CD4-positive, alpha-beta T cell (primary cell): ENCODE measurements around the gene RAB15. TPM values are rescaled to one million over a fixed set of nuclear protein-coding genes. Genes with fewer than 3 reads are reported as not detected.

Experiments used
- ATAC-seq: fragments of 200-7000 bp; cut with Tn5 transposase; one replicate; pipeline ENCODE4 v1.10.0; 2022; ENCODE audit warnings: mild to moderate bottlenecking; ENCODE audit not compliant: poor library complexity
- CTCF ChIA-PET: fragments of 350-600 bp; sonication (Branson Sonifier 250); formaldehyde crosslinking; loops from one replicate; lab custom pipeline; 2021; ENCODE audit warnings: antibody characterized with exemption, inconsistent platforms; lab: Charles Lee
- POLR2A ChIA-PET: fragments of 350-600 bp; sonication (Branson Sonifier 250); formaldehyde crosslinking; loops from one replicate; lab custom pipeline; 2021; ENCODE audit warnings: antibody characterized with exemption, inconsistent platforms; lab: Charles Lee
- DNase-seq, 14 experiments: peaks; one replicate each; pipeline ENCODE4 v3.0.0-alpha.2; 2013 to 2020; ENCODE audit warnings: mixed read lengths in 2 of 14
- H3K27ac ChIP-seq, 2 donors: one replicate each; pipeline versions ENCODE4 v1.5.1 to v1.7.0; 2013; ENCODE audit warnings: low read length in 2 of 2, low read depth in 1 of 2, mild to moderate bottlenecking in 1 of 2
- H3K27me3 ChIP-seq, 2 experiments: 1 replicate in 1 of 2; 2 replicates in 1 of 2; pipeline versions ENCODE4 v1.6.1 to v1.7.0; 2013; ENCODE audit warnings: low read length in 2 of 2, control low read depth in 1 of 2, mild to moderate bottlenecking in 1 of 2, moderate library complexity in 1 of 2; ENCODE audit not compliant: insufficient read depth in 2 of 2, control insufficient read depth in 1 of 2
- H3K36me3 ChIP-seq: one replicate; pipeline ENCODE4 v1.6.1; 2013; ENCODE audit warnings: low read length, control low read depth; ENCODE audit not compliant: insufficient read depth
- H3K4me1 ChIP-seq: one replicate; pipeline ENCODE4 v1.6.1; 2013; ENCODE audit warnings: low read length, control low read depth; ENCODE audit not compliant: insufficient read depth
- H3K4me3 ChIP-seq: one replicate; pipeline ENCODE4 v1.5.1; 2013; ENCODE audit warnings: mild to moderate bottlenecking, low read length, moderate library complexity
- H3K9me3 ChIP-seq, 2 experiments: 1 replicate in 1 of 2; 2 replicates in 1 of 2; pipeline versions ENCODE4 v1.6.1 to v1.7.0; 2013; ENCODE audit warnings: low read length in 2 of 2, mild to moderate bottlenecking in 2 of 2, control low read depth in 1 of 2, moderate library complexity in 1 of 2; ENCODE audit not compliant: control insufficient read depth in 1 of 2, insufficient read depth in 1 of 2
- H3K27ac Mint-ChIP-seq: one replicate; pipeline ENCODE4 v1.8.0; 2020; ENCODE audit warnings: mixed read lengths
- H3K27me3 Mint-ChIP-seq: one replicate; pipeline ENCODE4 v1.8.0; 2021; ENCODE audit warnings: mixed read lengths
- H3K36me3 Mint-ChIP-seq: one replicate; pipeline ENCODE4 v1.8.0; 2021; ENCODE audit warnings: low read depth, mixed read lengths
- H3K4me1 Mint-ChIP-seq: one replicate; pipeline ENCODE4 v1.8.0; 2021; ENCODE audit warnings: low read depth, mixed read lengths
- H3K4me3 Mint-ChIP-seq: one replicate; pipeline ENCODE4 v1.8.0; 2020; ENCODE audit warnings: mild to moderate bottlenecking, mixed read lengths
- H3K9me3 Mint-ChIP-seq: one replicate; pipeline ENCODE4 v1.8.0; 2020; ENCODE audit warnings: mixed read lengths
- CTCF ChIP-seq: fragments of 200-600 bp; IDR thresholded peaks from one replicate; pipeline ENCODE4 v1.8.0; 2022; ENCODE audit warnings: antibody characterized with exemption, mild to moderate bottlenecking
- intact Hi-C, 2 experiments: fragments of 100-400 bp; cut with DNase I in 1 of 2; cut with micrococcal nuclease in 1 of 2; formaldehyde crosslinking; loops; one replicate each; pipeline versions ENCODE4 v1.15.1 to v1.9.0; 2023 to 2025; cut with DNase I, micrococcal nuclease
- total RNA-seq, 174 experiments: library from RNA in 2 of 174; stranded (reverse) in 2 of 174; gene quantifications; one replicate each; pipeline ENCODE4 v1.2.3 and lab custom pipeline; 2021 to 2026

RAB15 gene
- total RNA-seq, 2 experiments from 2014 or later = 2.6 to 3.8 TPM

- H3K9me3 Mint-ChIP-seq = no peaks in the 10 kb centered on the region
- intact Hi-C loops = no loop called here
- Histone ChIP-seq H3K4me1 (peaks cover 7% of the 10 kb centered on the region), H3K4me3 (no peak overlapping the region), H3K36me3 (peaks cover 69% of the 10 kb centered on the region), H3K9me3 (no peaks in the 10 kb centered on the region), H3K27ac (no peak overlapping the region), H3K27me3 (no peaks in the 10 kb centered on the region)
- ChIA-PET POLR2A (interaction anchor here (0.6 to 2.0 kb wide), 4 partner anchors 13 to 27 kb away, joined by 3 to 9 read pairs (median 3); partner anchors contain the start of gene CHURC1), CTCF (interaction anchor here (0.9 to 2.2 kb wide), 3 partner anchors 12 to 114 kb away, joined by 3 to 7 read pairs (median 3); no protein-coding TSS in a partner anchor)
- ATAC-seq (no peak), DNase-seq (no peak)
- peak overlapping the region; percentile 5 for H3K4me3 Mint-ChIP-seq
- TF ChIP-seq CTCF = no peak
- H3K36me3 Mint-ChIP-seq = peaks cover 100% of the 10 kb centered on the region
- peaks cover 76% of the 10 kb centered on the region for H3K4me1 Mint-ChIP-seq
- H3K27ac Mint-ChIP-seq = peak overlapping the region; percentile 54
- no peaks in the 10 kb centered on the region for H3K27me3 Mint-ChIP-seq
These were observed 34.8 kb downstream of the RAB15 start for GRCh38 chr14:64937171-64937820.

GRCh38 chr14:64935508-64935907, 36.6 kb downstream of the RAB15 start:
- Histone ChIP-seq H3K36me3 (peaks cover 75% of the 10 kb centered on the region), H3K27me3 (no peaks in the 10 kb centered on the region), H3K4me1 (peaks cover 16% of the 10 kb centered on the region), H3K4me3 (no peak overlapping the region), H3K27ac (no peak overlapping the region), H3K9me3 (no peaks in the 10 kb centered on the region)
- H3K4me3 Mint-ChIP-seq = peak overlapping the region; percentile 5
- ChIA-PET POLR2A (interaction anchor here (0.9 to 2.0 kb wide), 5 partner anchors 9 to 21 kb away, joined by 3 to 9 read pairs (median 3); partner anchors contain the start of gene CHURC1), CTCF (interaction anchor here (0.9 to 2.2 kb wide), 5 partner anchors 9 to 54 kb away, joined by 3 to 7 read pairs (median 3); no protein-coding TSS in a partner anchor)
- peaks cover 66% of the 10 kb centered on the region for H3K4me1 Mint-ChIP-seq
- H3K27ac Mint-ChIP-seq = peak overlapping the region; percentile 54
- intact Hi-C loops = no loop called here
- ATAC-seq = no peak
- no peak for TF ChIP-seq CTCF
- peaks cover 99% of the 10 kb centered on the region for H3K36me3 Mint-ChIP-seq
- H3K27me3 Mint-ChIP-seq = no peaks in the 10 kb centered on the region
- peak in 1 of 14 experiments; percentile 45 for DNase-seq
- no peaks in the 10 kb centered on the region for H3K9me3 Mint-ChIP-seq

- Histone ChIP-seq H3K27me3 (no peaks in the 10 kb centered on the region), H3K27ac (no peak overlapping the region), H3K9me3 (no peaks in the 10 kb centered on the region), H3K36me3 (peaks cover 71% of the 10 kb centered on the region), H3K4me3 (no peak overlapping the region), H3K4me1 (peaks cover 23% of the 10 kb centered on the region)
- ChIA-PET CTCF (no interaction called here), POLR2A (interaction anchor here (0.6 kb wide), 1 partner anchor 342 kb away, joined by 3 read pairs; no protein-coding TSS in a partner anchor)
- peaks cover 55% of the 10 kb centered on the region for H3K4me1 Mint-ChIP-seq
- no peaks in the 10 kb centered on the region for H3K9me3 Mint-ChIP-seq
- no peak for ATAC-seq
- DNase-seq = no peak
- intact Hi-C loops = no loop called here
- no peak overlapping the region for H3K4me3 Mint-ChIP-seq
- no peak for TF ChIP-seq CTCF
- no peaks in the 10 kb centered on the region for H3K27me3 Mint-ChIP-seq
- peaks cover 94% of the 10 kb centered on the region for H3K36me3 Mint-ChIP-seq
- H3K27ac Mint-ChIP-seq = peak overlapping the region; percentile 54
These were observed 37.7 kb downstream of the RAB15 start for GRCh38 chr14:64934338-64934929.
